Uterus (tissue), 2 donors: ENCODE results near the gene FERMT3.

Source experiments
- POLR2A ChIP-seq, 2 donors: fragments of 450-650 bp; IDR thresholded peaks; one replicate each; pipeline ENCODE4 v1.6.1; 2016; ENCODE audit warnings: antibody characterized with exemption in 2 of 2, mild to moderate bottlenecking in 1 of 2, moderate library complexity in 1 of 2
- TF ChIP-seq, protein P1 (sequence below), 4 experiments: fragments of 200-600 bp in 2 of 4; fragments of 450-650 bp in 2 of 4; sonication (generic) in 2 of 4; IDR thresholded peaks; one replicate each; pipeline ENCODE4 v1.5.1; 2016 to 2019; ENCODE audit warnings: antibody characterized with exemption in 4 of 4, mild to moderate bottlenecking in 2 of 4, moderate library complexity in 1 of 4

DNA sequence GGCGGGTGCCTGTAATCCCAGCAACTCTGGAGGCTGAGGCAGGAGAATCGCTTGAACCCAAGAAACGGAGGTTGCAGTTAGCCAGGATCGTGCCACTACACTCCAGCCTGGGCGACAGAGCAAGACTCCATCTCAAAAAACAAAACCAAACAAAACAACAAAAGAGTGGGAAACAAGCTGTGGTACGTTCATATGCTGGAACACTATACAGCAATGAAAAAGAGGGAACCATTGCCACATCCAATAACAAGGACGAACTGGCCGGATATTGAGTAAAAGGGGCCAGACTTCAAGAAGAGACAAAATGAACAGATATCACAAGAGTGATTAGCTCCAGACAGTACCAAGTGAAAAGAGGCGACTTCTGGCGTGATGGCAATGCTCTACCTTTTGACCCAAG is 45.5 kb upstream of the FERMT3 start:
- TF ChIP-seq, protein P1, sequence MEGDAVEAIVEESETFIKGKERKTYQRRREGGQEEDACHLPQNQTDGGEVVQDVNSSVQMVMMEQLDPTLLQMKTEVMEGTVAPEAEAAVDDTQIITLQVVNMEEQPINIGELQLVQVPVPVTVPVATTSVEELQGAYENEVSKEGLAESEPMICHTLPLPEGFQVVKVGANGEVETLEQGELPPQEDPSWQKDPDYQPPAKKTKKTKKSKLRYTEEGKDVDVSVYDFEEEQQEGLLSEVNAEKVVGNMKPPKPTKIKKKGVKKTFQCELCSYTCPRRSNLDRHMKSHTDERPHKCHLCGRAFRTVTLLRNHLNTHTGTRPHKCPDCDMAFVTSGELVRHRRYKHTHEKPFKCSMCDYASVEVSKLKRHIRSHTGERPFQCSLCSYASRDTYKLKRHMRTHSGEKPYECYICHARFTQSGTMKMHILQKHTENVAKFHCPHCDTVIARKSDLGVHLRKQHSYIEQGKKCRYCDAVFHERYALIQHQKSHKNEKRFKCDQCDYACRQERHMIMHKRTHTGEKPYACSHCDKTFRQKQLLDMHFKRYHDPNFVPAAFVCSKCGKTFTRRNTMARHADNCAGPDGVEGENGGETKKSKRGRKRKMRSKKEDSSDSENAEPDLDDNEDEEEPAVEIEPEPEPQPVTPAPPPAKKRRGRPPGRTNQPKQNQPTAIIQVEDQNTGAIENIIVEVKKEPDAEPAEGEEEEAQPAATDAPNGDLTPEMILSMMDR (IDR thresholded peaks at IDR 0.05) = no peak
- no peak for TF ChIP-seq POLR2A (IDR thresholded peaks at IDR 0.05)
